RPMI8226 (cell line): ENCODE data around the gene DYSF.
A peak's percentile ranks its signal among the peaks of the same experiment; 100 is the strongest.

Experiments used
- DNase-seq: peaks from one replicate; pipeline ENCODE4 v3.0.0-alpha.2; 2015

DYSF gene

DNA sequence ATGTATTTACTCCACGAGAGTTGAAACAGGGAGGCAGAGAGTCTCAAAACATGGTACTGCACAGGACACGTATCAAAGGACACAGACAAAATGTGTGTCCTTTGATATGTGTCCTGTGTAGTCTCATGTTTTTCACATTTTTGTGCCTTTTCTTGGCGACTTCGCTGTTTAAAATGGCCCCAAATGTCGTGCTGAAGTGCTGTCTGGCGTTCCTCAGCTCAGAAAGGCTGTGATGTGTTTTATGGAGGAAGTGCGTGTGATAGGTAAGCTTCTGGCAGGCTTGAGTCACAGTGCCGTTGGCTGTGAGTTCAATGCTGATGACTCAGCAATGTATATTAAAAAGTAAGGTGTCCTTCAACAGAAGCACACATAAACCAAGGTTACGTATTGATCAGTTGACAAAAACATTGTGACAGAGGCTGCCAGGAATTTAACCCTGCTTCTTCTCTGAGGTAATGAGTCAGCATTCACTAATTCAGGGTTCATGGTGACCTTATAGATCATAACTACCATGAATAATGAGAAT is 78.2 kb downstream of the DYSF start:
- DNase-seq = no peak

DNA sequence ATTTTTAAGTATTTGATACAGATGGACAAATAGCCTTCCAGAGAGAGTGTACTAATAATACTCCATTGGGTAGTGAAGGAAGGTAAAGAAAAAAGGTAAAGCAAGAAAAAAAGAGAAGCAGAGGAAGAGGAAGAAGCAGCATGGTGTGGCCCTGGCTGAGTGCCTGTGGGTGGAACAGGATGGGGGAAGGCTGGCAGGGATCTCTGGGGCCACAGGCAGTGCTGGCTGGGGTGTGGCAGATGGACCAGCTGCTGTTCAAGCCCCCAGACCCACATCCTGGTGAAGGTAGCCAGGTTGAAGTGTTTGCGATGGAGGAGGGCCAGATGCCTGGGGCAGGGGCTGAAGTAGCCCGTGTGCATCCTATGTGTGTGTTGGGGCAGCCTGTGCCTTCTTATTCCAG is 79.0 kb downstream of the DYSF start:
- DNase-seq = no peak

DNA sequence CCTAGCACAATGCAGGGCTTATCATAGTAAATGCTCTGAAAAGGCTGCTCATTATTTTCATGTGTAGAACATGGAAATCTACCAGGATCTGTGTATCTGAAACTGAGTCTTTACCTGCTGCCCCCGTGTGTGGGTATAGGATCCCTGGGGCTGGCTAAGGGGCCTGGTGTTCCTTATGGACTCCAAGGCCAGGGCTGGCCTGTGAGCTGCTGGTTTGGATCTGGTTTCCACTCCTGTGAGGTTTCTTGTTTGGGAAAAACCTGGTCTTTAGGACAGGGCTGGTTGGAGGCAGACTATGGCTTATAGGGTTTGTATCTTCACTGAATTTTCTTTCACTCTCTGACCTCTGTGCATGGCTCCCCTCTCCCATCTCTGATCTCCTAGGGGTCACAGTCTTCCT is 80.8 kb downstream of the DYSF start:
- no peak for DNase-seq

DNA sequence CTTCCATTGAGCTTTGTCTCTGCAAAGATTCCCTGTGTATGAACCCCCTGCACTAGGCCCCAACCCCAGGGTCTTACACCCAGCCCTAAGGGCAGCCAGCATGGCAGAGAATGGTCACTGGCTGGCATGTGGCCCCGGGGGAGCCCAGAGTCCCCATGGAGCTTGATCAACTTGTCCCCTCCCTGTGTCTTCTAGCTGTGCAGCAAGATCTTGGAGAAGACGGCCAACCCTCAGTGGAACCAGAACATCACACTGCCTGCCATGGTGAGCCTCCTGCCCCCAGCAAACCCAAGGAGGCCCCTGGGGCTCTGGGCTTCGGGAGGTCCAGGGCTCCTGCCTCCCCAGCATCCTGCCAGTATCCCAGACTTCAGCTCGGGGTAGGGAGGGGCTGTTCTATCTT is 81.5 kb downstream of the DYSF start:
- no peak for DNase-seq

DNA sequence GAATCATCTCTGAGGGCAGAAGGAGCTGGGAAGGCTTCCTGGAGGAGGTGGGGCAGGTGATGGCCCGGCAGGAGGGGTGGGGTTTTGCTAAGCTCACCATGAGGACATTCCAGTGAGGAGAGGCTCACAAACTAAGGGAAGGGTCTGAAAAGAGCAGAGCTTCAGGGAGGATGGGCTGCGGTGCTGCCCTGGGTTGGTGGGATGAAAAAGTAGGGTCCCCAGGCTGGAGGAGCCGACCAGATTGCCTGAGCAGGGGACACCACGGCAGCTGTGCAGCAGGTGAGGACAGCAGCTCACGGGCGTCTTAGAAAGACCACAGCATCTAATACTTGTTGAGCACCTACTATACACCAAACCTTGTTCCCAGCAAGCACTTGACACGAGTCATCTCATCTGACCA is 82.2 kb downstream of the DYSF start:
- DNase-seq = no peak

DNA sequence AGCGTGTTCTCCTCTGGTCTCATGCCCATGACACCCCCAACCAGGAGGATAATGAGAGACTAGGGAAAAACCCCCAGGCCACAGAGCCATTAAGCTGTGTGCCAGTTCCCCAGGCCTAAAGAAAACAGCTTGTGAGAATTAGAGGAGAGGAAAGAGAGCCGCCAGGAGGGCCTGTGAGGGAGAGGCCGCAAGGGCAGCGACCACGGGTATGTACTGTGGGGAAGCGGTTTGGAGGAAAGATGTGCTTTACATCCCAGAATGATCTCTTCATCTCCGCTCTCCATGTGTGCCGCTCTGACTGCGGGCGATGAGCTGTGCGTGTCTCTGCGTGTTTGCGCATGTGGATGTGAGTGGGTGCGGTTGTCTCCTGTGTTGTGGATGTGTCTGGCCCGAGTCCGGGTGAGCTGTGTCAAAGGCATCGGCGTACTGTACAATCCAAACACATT is 82.9 kb downstream of the DYSF start:
- no peak for DNase-seq

DNA sequence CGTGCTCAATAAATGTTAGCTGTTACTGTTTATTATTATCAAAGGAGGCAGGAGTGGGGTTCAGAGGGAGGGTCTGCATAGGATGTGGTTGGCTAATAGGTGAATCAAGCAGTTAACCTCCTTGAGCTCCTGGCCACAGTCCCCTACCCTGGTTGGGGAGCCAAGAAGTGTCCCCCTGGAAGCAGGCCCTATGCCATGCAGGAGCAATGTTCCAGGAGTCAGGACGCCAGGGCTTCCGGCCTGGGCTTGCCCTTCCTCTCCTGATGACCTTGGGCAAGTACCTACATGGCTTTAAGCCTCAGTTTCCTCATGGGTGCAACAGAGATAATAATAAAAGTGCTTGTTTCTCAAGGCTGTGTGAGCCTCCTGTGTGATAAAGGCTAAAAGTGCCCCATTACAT is 84.9 kb downstream of the DYSF start:
- DNase-seq = no peak

DNA sequence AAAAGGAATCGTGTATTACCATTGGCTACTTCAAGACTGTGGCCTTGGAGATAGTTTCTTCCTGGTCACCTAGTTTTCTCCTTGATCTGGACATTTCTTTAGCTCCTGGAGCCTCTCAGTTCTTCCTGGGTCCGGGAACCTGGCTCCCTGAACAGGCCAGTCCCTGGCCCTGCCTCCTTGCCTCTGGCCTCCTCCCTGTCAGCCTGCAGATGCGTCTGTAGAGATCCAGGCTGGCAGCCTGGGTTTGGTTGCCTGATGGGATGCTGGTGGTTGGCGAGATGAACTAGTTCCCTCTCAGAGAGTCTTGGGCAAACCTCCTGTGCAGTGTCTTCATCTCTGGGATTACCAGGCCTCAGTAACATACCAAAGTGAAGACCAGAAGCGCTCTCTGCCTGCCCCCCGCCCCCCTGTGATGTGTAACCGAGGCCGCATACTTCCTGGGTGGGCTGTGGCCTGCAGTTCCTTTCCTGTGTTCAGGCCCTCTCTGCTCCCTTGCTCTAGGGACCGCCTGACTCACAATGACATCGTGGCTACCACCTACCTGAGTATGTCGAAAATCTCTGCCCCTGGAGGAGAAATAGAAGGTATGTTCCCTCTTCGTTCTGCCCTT is 85.4 kb downstream of the DYSF start:
- DNase-seq = no peak

DNA sequence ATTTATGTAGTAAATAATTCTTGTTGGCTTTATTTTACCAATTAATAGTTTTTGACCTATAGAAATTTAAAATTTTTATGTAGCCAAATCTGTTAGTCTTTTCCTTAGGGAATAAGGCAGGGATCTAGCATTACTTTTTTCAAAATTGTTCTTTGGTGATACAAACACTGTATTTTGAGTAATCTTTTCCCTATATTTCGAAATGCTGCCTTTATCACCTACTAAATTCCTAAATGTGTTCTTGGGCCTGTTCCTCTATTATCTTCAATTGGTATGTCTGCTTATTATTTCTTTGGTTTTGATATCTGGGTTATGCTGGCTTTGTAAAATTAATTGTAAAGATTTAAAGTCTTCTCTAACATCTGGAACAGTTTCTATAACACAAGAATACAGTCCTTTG is 87.5 kb downstream of the DYSF start:
- no peak for DNase-seq

DNA sequence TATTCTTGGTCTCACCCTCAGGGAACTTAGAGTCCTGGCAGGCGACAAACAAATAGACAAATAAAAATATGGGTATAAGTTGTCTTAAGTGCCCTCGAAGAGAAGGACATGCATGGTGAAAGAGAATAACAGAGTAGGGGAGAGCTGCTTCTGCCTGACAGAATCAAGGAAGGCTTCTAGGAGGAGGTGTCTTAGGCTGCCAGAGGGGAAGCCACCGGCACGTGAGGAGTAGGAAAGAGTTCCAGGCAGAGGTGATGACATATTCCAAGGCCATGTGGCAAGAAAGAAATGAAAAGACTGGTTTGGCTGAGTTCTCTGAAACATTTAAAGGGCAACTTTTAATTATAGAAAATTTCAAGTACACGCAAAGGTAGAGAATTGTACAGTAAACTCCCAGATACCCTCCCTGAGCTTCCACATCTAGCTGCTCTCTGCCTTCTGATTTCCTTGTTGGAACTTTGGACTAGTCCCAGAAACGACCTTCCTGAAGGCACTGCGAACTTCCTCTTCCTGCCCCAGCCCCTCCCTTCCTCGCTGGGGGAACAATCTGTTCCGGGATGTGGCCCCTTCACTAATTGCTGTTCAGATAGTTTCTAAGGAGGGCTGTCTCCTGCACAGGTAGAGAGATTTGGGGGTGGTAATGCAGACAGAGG is 91.7 kb downstream of the DYSF start:
- no peak for DNase-seq

DNA sequence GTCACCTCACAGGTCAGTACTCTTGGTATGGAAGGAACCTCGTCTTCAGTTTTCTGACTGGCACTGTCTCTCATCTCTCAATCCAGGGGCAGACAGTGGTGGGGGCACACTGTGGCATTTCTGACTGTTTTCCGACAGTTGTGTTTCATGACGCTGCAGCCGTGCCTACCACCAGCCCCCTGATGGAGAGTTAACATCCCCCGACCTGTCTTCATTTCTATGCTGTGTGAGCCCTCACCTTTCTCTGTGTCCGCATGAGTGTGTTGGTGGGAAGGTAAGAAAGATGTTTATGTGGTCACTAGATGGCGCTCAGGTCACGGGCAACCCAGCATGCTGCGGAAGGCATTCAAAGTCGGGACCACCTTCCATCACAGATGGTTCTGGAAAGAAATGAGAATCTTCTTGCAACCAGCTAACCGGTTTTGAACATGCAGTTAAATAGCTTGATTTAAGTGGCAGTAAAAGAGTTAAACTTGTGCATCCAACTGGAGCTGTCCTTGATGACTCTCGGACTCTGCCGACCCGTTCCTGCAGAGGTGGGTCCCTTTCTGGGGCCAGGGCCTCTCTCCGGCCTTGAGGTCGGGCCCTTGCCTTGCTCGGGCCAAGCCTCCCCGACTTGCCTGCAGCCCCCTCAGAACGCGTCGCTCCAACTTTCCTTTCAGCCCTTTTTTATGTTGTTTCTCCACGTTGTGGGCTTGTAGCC is 92.4 kb downstream of the DYSF start:
- peak; percentile 58 for DNase-seq

DNA sequence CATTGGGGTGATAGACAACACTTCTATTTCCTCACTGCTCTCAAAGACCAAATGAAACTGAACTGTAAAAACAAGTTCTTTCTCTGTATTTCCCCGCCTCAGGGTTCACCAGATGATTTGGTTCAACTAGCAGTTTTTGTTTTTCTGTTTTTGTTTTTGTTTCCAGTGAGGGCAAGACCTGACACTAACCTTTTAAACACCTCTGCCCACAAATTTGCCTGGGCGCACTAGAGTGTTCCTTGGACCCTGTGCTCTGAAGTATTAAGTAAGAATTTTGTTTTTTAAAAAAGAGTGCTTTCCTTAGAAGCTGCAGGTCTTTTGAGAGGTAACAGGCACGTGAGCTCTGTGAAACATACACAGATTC is 92.9 kb downstream of the DYSF start:
- no peak for DNase-seq

DNA sequence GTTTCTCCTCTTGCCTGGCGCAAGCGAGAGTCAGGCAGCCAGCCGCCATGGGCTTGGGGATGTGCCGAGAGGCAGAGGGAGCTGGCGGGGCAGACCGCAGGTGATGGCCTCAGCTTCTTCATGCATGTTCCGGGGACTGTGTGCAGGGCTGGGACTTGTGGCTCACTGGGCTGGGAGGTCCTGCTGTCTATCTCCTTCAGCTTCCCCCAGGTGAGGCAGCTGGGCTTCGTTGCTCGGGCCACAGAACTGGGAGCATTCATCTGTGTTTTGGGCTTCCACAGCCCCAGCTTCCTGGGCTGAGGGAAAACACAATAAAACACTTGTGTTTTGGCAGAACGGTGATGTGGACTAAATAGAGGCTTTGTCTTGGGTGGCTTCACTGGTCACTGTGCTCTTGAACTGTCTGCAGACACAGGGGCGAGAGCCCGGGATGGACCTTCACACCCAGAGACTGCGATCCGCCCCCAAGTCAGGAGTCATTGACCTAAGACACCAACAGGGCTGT is 93.5 kb downstream of the DYSF start:
- DNase-seq = no peak

DNA sequence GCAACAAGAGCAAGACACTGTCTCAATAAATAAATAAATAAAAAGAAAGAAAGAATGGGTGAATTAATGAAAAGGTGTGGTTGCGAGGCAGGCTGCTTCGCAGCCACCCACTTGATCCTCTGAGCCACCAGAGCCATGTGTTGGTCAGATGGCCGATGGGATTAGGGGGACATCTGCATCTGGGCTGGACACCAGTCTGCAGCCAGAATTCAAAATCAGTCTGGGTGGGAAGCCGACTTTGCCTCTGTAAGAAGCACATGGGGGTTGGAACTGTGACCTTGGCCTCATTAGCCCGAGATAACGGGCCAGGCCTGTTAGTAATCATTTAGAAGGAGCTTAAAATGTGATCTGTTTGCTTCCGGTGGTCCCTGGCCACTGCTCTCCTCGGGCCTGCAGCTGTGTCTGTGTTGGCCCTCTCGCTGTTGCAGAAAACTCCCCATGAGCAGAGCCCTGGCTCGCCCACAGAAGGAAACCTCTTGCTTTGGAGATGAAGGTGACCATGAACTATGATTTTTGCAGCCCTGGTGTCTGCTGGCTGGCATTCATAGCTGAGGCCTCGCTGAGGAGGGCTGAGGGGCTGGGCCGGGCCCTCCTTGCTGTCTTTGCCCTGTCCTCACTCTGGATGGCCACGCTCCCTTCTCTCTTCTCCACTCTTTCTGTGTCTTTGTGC is 94.4 kb downstream of the DYSF start:
- DNase-seq = no peak

DNA sequence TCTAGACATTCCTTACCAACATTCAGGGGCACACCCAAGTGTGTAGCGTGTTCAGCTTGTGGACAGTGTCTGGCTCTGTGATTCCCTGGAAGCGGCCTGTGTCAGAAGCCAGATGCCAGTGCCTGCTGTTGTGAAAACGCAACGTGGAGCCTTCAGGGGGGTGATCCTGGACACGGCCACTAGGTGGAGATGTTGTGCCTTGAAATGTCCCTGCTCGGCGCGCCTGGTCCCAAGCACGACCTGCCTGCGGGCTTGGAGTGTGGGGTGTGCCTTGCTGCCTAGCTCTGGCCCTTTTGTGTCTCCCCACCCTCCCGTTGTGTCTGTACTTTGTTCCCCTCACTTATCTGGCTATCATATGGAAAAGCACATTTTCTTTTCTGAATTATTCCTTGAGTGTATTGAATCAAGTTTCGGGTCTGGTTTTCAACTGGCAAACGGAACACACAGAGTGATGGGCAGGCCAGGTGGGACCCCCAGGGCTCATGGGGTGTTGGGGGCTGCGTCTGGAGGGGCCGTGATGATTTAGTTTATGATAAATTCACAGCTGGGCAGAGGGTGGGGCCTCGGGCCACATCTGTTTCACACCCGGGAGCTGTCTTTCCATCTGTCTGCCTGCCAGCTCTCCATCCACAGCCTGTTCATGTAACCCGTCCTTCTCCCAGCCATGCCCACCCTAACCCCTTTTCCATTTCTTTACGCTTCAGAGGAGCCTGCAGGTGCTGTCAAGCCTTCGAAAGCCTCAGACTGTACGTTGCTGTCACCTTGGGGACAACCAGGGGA is 95.5 kb downstream of the DYSF start:
- peak; percentile 75 for DNase-seq

DNA sequence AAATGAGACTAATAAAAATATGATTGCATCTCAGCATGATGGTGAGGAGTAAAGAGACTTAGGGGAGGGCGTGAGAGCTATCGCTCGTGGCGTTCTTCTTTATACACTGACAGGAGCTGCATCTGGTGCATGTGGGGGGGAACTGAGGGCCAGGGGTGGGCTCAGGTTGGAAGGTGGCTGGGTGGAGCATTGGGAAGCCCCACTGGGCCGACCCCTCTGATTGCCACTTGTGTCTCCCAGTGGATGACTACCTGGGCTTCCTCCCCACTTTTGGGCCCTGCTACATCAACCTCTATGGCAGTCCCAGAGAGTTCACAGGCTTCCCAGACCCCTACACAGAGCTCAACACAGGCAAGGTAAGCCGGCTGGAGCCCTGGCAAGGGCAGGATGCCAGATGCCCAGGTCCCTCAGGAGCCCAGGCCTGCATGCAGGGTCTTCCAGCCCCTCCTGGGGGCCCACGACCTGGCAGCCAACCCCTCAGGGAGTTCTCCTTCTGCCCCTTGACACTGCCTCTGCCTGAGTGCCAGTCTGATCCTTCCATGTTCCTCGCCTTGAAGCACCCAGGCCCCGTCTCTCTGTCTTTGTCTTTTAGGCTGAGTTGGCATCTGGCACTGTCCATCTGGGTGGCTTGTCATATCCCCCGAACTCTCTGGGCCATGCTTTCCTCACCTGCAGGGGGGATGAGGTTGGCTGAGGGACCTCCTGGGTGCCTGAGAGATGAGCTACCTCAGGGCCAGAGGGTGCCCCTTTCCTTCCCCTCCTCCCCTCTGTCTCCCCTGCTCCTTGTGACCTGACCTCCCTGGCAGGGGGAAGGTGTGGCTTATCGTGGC is 97.7 kb downstream of the DYSF start:
- no peak for DNase-seq

DNA sequence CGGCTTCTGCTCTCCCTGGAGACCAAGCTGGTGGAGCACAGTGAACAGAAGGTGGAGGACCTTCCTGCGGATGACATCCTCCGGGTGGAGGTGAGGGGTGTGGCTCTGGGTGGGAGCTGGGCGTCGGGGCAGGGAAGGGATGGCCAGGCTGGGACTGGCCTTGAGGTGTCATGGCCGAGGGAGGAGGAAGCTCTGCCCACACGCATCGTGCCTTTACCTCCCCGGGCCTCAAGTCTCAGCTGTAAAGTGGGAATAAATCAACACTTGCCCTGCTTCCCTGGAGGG is 98.2 kb downstream of the DYSF start:
- DNase-seq = no peak

DNA sequence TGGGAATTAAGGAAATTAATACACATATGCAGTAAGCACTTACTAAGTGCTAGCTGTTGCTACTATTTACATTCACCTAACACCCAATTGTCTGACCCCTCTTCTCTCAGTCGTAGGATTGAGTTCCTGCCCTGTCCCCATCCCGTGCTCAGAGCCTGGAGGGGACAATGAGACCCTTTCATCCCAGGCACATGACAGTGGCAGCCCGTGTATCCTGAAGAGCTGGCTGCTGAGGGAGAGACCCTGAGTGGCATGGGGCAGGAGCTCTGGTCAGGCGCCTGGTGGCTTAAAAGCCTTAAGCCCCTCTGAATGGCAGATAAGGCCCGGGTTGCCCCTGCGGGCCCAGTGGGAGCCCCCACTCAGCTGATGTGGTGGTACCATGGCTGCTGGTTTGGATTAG is 99.0 kb downstream of the DYSF start:
- no peak for DNase-seq

DNA sequence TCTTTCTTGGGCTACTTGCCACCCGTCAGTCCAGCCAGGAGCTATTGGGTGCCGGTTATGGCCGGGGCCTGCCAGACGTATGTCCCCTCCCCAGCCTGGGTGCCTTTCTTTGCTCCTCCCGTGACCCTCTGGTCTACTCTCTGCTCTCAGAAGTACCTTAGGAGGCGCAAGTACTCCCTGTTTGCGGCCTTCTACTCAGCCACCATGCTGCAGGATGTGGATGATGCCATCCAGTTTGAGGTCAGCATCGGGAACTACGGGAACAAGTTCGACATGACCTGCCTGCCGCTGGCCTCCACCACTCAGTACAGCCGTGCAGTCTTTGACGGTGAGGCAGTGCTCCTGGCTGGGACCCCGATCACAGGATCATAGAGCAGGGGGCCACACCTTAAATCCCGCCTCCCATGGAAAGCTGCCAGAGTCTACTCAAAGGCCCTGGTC is 99.5 kb downstream of the DYSF start:
- DNase-seq = no peak

DNA sequence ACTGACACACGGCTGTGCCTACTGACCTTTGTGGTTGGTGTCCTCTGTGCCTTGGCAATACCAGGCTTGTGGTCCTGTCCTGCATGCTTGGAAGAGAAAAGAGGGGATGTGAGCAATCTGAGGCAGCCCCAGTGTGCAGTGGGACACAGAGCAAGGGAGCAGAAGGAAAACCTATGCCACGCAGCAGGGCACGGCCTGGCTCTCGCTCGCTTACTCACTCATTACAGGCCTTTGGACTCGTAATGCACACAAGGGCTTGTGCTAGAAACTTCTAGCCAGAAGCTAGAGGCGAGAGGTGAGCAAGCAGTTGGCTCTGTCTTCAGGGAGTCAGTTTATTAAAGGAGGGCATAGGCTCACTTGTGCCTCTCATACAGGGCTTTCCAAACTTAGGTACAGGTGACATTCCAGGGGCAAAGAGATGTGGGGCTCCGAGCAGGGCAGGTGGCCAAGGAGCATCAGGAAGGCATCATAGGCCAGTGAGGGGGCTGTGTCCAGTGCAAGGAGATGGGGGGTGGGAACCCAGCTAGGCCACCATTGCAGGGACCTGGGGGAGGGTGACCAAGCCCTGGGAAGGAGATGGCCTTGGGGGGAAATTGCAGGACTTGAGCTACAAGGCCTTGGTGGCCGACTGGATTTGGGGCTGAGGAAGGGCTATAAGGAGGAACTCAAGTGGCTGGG is 100.8 kb downstream of the DYSF start:
- DNase-seq = no peak

DNA sequence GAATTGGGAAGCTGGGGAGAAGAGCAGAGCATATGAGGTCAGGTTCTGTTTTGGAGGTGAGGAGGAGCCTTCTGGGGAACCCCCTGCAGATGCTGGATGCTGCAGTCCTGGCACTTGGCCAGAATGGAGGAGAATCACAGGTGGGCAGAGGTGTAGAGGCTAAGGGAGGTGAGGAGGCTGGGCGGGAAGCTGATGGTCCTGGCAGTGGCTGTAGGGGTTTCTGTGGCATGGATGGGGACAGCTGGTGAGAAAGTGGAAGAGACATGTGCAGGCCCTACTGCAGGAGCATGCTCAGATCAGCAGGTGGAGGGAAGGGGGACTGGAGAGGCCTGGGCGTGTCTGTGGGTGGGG is 101.3 kb downstream of the DYSF start:
- no peak for DNase-seq
